ENCODE results near the gene VIT. TPM values are rescaled to one million over a fixed set of nuclear protein-coding genes. Genes with fewer than 3 reads are reported as not detected.

Gene VIT
- total RNA-seq, 3 donors from 2014 or later (not counting 1 experiment from before 2014, with no cell fraction given), result 1.4 to 1.9 (median 1.7) TPM

- peak; percentile 2 to 7 (median 4) for ATAC-seq
- H3K27ac Mint-ChIP-seq, result peak overlapping the region; percentile 91 to 95
- no peak for TF ChIP-seq CTCF (IDR thresholded peaks at IDR 0.05)
- WGBS (ENCODE audit: insufficient coverage), result 42% methylated on average over 2 of the region's 6 CpGs
- Histone ChIP-seq H3K27ac (ENCODE audit: low read length) (peak overlapping the region; percentile 85), H3K27me3 (ENCODE audit: control insufficient read depth, insufficient read depth, low read length) (no peaks in the 10 kb centered on the region), H3K9me3 (ENCODE audit: control insufficient read depth, insufficient read depth, low read length) (peaks cover 4% of the 10 kb centered on the region), H3K36me3 (ENCODE audit: control insufficient read depth, insufficient read depth, low read length) (no peaks in the 10 kb centered on the region), H3K4me1 (ENCODE audit: control insufficient read depth, insufficient read depth, low read length) (peaks cover 84% of the 10 kb centered on the region), H3K4me3 (ENCODE audit: low read length) (no peak overlapping the region)
- H3K4me3 Mint-ChIP-seq, result peak overlapping the region; percentile 81
- H3K9me3 Mint-ChIP-seq, result no peaks in the 10 kb centered on the region
- no peaks in the 10 kb centered on the region for H3K27me3 Mint-ChIP-seq (ENCODE audit: low read depth in 2 of 2)
- H3K36me3 Mint-ChIP-seq, result no peaks in the 10 kb centered on the region
- H3K4me1 Mint-ChIP-seq, result peaks cover 78 to 88% of the 10 kb centered on the region in 2 donors
- no peak for DNase-seq
- intact Hi-C loops (cut with micrococcal nuclease), result loop anchor here (2.0 to 10.0 kb wide), 4 partner anchors 34 to 560 kb away; partner anchors contain the start of genes GPATCH11, HEATR5B and STRN
These were observed 104.6 kb downstream of the VIT start for GRCh38 chr2:36801088-36801487.

GRCh38 chr2:36802952-36803351 is 106.4 kb downstream of the VIT start:
- Mint-ChIP-seq H3K27me3 (ENCODE audit: low read depth in 2 of 2) (no peaks in the 10 kb centered on the region), H3K4me1 (peaks cover 76 to 87% of the 10 kb centered on the region in 2 donors), H3K27ac (peak overlapping the region; percentile 91 to 95), H3K4me3 (peak overlapping the region; percentile 47), H3K36me3 (no peaks in the 10 kb centered on the region), H3K9me3 (no peaks in the 10 kb centered on the region)
- DNase-seq (no peak), ATAC-seq (no peak)
- H3K9me3 ChIP-seq (ENCODE audit: control insufficient read depth, insufficient read depth, low read length), result peaks cover 4% of the 10 kb centered on the region
- no peaks in the 10 kb centered on the region for H3K36me3 ChIP-seq (ENCODE audit: control insufficient read depth, insufficient read depth, low read length)
- TF ChIP-seq CTCF (IDR thresholded peaks at IDR 0.05), result no peak
- H3K4me3 ChIP-seq (ENCODE audit: low read length), result no peak overlapping the region
- 70% methylated on average over 3 of the region's 3 CpGs for WGBS (ENCODE audit: insufficient coverage)
- H3K27me3 ChIP-seq (ENCODE audit: control insufficient read depth, insufficient read depth, low read length), result no peaks in the 10 kb centered on the region
- H3K4me1 ChIP-seq (ENCODE audit: control insufficient read depth, insufficient read depth, low read length), result peaks cover 79% of the 10 kb centered on the region
- H3K27ac ChIP-seq (ENCODE audit: low read length), result peak overlapping the region; percentile 85
- intact Hi-C loops (cut with micrococcal nuclease), result loop anchor here (5.0 to 10.0 kb wide), 2 partner anchors 164 to 282 kb away; partner anchors contain the start of genes GPATCH11, HEATR5B and STRN

- DNase-seq, result no peak
- H3K4me1 Mint-ChIP-seq, result peaks cover 50 to 65% of the 10 kb centered on the region in 2 donors
- peak overlapping the region; percentile 76 to 86 for H3K27ac Mint-ChIP-seq
- intact Hi-C loops (cut with micrococcal nuclease), result loop anchor here (10.0 kb wide), 1 partner anchor 279 kb away; the partner anchor contains the start of genes GPATCH11 and HEATR5B
- peak overlapping the region; percentile 67 for H3K4me3 Mint-ChIP-seq
- H3K4me1 ChIP-seq (ENCODE audit: control insufficient read depth, insufficient read depth, low read length), result peaks cover 51% of the 10 kb centered on the region
- WGBS (ENCODE audit: insufficient coverage), result 59% methylated on average over 11 of the region's 11 CpGs
- H3K9me3 ChIP-seq (ENCODE audit: control insufficient read depth, insufficient read depth, low read length), result peaks cover 4% of the 10 kb centered on the region
- no peak overlapping the region for H3K4me3 ChIP-seq (ENCODE audit: low read length)
- peak overlapping the region; percentile 50 for H3K27ac ChIP-seq (ENCODE audit: low read length)
- H3K36me3 Mint-ChIP-seq, result no peaks in the 10 kb centered on the region
- H3K9me3 Mint-ChIP-seq, result no peaks in the 10 kb centered on the region
- ATAC-seq, result peak; percentile 18 to 43 (median 27)
- no peaks in the 10 kb centered on the region for H3K36me3 ChIP-seq (ENCODE audit: control insufficient read depth, insufficient read depth, low read length)
- no peak for TF ChIP-seq CTCF (IDR thresholded peaks at IDR 0.05)
- no peaks in the 10 kb centered on the region for H3K27me3 Mint-ChIP-seq (ENCODE audit: low read depth in 2 of 2)
- H3K27me3 ChIP-seq (ENCODE audit: control insufficient read depth, insufficient read depth, low read length), result no peaks in the 10 kb centered on the region
These were observed 109.2 kb downstream of the VIT start for GRCh38 chr2:36805635-36806224.
